ENCODE measurements around the gene EDC3.
"Not testable (repeated sequence)": the region's sequence is repeated elsewhere in the genome, so short reads cannot be mapped to it uniquely, and the experiment has no call there.

The EDC3 gene

GRCh38 chr15:74709892-74710291, 14.1 kb upstream of the EDC3 start:
- no peak for DNase-seq (ENCODE audit: low read depth)

- DNase-seq (ENCODE audit: low read depth): no peak
Observed at GRCh38 chr15:74709011-74709410, 13.2 kb upstream of the EDC3 start.

DNA sequence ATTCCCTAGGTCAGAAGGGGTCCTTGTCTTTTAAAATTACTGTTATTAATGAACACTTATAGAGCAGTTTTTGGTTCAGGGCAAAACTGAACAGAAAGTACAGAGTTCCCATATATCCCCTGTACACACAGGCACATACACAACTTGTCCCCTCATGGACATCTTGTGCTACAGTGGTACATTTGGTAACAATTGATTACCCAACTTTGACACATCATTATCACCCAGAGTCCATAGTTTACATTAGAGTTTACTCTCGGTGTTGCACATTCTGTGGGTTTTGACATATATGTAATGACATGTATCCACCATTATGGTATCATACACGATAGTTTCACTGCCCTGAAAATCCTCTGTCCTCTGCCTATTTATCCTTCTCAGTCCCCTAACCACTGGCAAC, 984 bp upstream of the EDC3 start:
- no peak for DNase-seq (ENCODE audit: low read depth)

GRCh38 chr15:74696398-74696729, 540 bp upstream of the EDC3 start:
- DNase-seq (ENCODE audit: low read depth): no peak

- no peak for DNase-seq (ENCODE audit: low read depth)
Observed at GRCh38 chr15:74692327-74692726, 3.5 kb downstream of the EDC3 start.

DNA sequence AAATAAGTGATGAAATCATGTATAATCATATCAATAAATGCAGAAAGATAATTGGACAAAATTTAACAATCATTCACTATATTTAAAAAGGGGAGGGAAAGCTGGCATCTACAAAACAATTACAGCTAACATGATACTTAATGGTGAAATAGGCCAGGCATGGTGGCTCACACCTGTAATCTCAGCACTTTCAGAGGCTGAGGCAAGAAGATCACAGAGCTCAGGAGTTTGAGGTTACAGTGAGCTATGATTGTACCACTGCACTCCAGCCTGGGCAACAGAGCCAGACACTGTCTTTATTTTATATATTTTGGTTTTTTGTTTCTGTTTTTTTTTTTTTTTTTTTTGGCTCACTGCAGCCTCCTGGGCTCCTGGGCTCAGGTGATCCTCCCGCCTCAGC, 12.1 kb downstream of the EDC3 start:
- DNase-seq (ENCODE audit: low read depth): no peak

DNA sequence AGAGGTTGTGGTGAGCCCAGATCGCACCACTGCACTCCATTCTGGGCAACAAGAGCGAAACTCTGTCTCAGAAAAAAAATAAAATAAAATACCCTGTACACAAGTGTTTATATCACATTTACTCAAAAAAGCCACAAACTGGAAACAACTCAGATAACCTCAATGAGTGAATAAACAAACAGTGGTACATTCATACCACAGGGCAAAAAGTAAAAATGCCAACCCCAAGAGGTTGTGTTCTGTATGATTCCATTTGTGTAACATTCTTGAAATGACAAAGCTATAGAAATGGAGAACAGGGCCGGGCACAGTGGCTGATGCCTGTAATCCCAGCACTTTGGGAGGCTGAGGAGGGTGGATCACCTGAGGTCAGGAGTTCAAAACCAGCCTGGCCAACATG, 12.9 kb downstream of the EDC3 start:
- no peak for DNase-seq (ENCODE audit: low read depth)

DNA sequence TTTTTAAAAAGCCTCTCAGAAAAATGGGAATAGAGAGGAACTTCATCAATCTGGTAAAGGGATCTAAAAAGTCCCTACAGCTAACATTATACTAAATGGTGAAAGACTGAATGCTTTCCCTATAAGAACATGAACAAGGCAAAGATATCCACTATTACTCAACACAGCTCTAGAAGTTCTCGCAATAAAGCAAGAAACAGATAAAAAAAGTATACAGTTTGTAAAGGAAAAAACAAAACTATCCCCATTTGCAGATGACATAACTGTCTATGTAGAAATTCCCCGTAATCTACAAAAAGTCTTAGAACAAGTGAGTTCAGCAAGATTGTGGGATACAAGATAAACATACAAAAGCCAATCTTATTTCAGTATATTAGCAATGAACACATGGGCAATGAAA, 15.4 kb downstream of the EDC3 start:
- no peak for DNase-seq (ENCODE audit: low read depth)

- DNase-seq (ENCODE audit: low read depth): no peak
Observed at GRCh38 chr15:74676801-74677200, 19.0 kb downstream of the EDC3 start.

- DNase-seq (ENCODE audit: low read depth): no peak
Observed at GRCh38 chr15:74674161-74674560, 21.7 kb downstream of the EDC3 start.

DNA sequence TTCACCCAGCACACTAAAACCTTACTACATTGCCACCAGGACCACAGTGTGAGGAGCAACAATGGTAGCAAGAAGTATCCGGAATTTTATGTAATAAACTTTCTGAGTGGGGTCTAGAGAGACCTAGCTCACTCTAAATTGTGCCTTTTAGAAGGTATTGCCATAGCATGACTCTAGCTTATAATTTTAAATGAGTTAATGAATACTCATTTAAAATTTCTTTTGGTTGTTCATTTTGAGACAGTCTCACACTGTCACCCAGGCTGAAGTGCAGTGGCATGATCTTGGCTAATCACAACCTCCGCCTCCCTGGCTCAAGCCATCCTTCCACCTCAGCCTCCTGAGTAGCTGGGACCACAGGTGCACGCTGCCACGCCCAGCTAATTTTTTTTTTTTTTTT, 26.2 kb downstream of the EDC3 start:
- DNase-seq (ENCODE audit: low read depth): no peak

GRCh38 chr15:74667975-74668374, 27.8 kb downstream of the EDC3 start:
- DNase-seq (ENCODE audit: low read depth): no peak

DNA sequence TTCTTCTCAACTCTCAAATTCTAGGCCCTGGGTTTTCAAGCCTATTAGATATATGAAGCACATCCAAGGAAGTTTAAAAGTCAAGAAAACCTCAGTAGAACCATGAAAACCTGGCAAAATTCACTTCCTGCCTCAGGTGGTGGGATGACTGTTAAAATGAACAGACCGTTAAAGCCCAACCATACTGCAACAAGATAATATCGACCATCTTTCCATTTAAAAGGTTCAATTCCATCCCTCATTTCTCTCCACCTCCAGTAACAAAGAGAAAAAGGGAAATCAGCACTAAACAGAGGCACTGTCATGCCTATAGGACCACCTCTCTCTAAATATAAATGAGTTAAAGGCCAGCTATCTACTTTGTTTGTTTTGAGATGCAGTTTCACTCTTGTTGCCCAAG, 31.2 kb downstream of the EDC3 start:
- DNase-seq (ENCODE audit: low read depth): no peak

DNA sequence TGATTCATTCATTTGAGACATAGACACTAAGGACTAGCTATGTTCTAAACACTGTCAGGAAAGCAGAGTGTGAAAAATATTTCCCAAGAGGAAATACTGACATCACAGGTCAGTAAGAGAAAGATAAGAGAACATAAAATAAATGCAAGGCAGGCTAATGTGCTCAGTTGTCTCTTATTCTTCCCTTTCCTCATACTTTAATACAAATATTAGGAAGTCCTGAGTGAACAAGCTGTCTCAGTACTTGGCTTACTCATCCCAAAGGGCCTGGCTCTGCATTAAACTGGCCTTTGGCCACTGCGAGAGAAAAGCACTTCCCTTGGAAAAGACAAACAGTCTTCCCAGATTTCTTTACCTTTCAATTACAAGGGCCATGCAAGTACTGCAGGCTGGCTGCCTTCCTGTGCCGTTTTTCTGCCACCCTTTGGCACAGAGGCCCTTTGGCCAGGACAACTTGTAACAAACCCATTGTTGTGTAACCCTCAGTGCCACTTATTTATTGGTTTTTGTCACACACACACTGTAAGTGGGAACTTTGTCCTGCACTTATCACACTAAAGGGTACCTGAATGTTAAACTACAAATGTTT, 31.7 kb downstream of the EDC3 start:
- no peak for DNase-seq (ENCODE audit: low read depth)

GRCh38 chr15:74663303-74664027, 32.4 kb downstream of the EDC3 start:
- DNase-seq (ENCODE audit: low read depth): no peak

GRCh38 chr15:74662064-74662860, 33.6 kb downstream of the EDC3 start:
- DNase-seq (ENCODE audit: low read depth): no peak

DNA sequence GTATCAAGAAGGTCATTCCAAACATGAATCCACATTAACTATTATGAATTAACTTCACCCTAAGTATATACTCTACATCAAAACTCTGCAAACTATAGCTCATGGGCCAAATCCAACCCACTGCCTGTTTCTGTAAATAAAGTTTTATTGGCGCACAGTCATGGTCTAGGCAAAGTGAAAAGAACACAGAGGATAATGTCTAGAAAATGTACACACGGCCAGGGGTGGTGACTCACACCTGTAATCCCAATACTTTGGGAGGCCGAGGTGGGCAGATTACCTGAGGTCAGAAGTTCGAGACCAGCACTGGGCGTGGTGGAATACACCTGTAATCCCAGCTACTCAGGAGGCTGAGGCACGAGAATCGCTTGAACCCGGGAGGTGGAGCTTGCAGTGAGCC, 34.5 kb downstream of the EDC3 start:
- not testable (repeated sequence) for DNase-seq (ENCODE audit: low read depth)

- no peak for DNase-seq (ENCODE audit: low read depth)
Observed at GRCh38 chr15:74657846-74658245, 38.0 kb downstream of the EDC3 start.

GRCh38 chr15:74656935-74657535, 38.8 kb downstream of the EDC3 start:
- DNase-seq (ENCODE audit: low read depth): no peak

DNA sequence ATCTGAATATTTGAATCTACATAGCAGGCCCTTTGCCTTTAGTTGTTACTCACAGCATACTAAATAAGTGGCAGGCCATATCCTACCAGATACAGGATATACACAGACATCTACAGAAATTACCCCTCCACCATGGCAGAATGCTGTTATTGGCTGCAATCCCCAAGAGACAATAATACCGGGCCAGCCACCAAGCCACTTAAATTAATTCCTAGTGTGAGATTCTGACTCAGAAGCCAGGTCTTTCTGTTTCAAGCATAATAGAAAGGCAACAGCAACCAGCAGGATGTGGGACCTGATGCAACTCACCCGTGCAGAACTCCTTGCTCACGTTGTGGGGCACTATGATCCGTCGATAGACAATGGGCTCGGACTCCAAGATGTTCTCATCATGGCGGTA, 40.4 kb downstream of the EDC3 start:
- DNase-seq (ENCODE audit: low read depth): no peak

DNA sequence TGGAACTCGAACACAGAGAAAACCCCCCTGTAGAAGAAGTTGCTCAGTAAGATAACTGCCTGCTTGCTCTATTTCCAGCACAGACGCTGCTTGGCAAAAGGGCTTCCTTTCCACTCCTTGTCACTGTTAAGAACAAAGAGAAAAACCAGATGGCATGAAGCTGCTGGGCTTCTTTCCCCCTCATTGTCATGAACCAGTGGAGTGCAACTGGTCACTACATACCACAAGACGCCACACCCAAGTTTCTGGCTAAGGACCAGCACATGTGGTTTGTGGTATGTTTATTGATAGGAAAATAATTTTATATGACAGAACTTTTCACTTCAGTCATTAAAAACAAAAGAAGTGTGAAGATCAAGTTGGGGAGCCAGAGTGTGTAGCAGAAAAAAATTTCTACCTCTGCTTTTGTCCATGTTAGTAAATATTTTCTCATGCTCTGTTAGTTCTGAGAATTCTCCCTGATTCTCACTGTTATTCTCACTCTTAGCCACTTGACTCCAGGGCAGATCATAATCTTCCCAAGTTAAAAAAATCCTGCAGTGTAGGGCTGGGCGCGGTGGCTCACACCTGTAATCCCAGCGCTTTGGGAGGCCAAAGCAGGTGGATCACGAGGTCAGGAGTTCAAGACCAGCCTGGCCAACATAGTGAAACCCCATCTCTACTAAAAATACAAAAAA, 42.3 kb downstream of the EDC3 start:
- DNase-seq (ENCODE audit: low read depth): no peak

GRCh38 chr15:74651242-74651741, 44.5 kb downstream of the EDC3 start:
- no peak for DNase-seq (ENCODE audit: low read depth)

All from T follicular helper cell (primary cell).